BJ (cell line): ENCODE results near the gene CACNA1C. TPM values are rescaled to one million over a fixed set of nuclear protein-coding genes. Genes with fewer than 3 reads are reported as not detected.

Experiments
- CTCF ChIA-PET: fragments of 350-600 bp; formaldehyde crosslinking; extraction: SDS; loops from one replicate; lab custom pipeline; 2021; ENCODE audit warnings: antibody characterized with exemption, inconsistent platforms; lab: Yijun Ruan, JAX
- POLR2A ChIA-PET: fragments of 300-600 bp; sonication (Branson Sonifier 250); formaldehyde crosslinking; extraction: SDS; loops from one replicate; lab custom pipeline; 2021; ENCODE audit warnings: antibody characterized with exemption; lab: Charles Lee
- DNase-seq: peaks from one replicate; pipeline ENCODE4 v3.0.0-alpha.2; 2011; ENCODE audit warnings: low read depth
- H3K27me3 ChIP-seq: 2 replicates; pipeline ENCODE4 v1.6.0; 2011; ENCODE audit warnings: low read length; ENCODE audit not compliant: control insufficient read depth, insufficient read depth
- H3K36me3 ChIP-seq: 2 replicates; pipeline ENCODE4 v1.5.1; 2011; ENCODE audit warnings: low read length; ENCODE audit not compliant: control insufficient read depth, insufficient read depth
- H3K4me3 ChIP-seq: 2 replicates; pipeline ENCODE4 v1.5.1; 2011; ENCODE audit warnings: low read depth, mild to moderate bottlenecking, control low read depth, low read length
- polyA plus RNA-seq: library from polyadenylated mRNA; depleted of rRNA; stranded (reverse); fragments of >200 nt; gene quantifications from 2 replicates; pipeline ENCODE4 v1.2.3, GENCODE V29; 2011
- TF ChIP-seq, protein P1 (sequence below): IDR thresholded peaks from 2 replicates; pipeline ENCODE4 v1.5.1; 2011; ENCODE audit warnings: low read depth, mild to moderate bottlenecking, control low read depth, inconsistent platforms, low read length, moderate library complexity; ENCODE audit not compliant: insufficient read depth

The CACNA1C gene
- polyA plus RNA-seq, 1 experiment: 14.7 TPM

DNA sequence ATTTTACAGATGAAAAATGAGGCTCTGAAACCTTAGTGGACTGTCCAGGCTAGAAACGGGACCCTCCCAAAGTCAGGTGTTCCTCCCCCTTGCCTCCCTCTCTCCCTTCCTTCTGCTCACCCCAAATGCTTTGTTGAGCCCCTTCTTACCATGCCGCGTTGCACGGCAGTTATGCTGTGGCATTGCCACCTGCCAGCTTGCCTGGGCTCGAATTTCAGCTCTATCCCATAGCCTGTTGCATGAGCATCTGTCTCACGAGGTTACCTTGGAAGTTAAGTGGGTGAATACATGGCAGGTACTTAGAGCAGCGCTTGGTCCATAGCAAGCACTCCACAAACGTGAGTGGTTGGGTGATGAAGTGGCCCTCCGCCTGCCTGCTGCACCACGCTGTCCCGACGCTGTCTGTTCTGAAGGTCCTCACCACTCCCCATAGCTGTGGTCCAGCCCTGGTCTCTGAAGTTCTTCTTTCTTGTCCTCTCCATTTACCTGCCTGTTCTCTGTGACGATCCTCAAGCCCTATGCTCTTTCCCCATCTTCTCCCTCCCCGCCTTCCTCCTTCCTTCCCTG, 269.9 kb downstream of the CACNA1C start:
- Histone ChIP-seq H3K36me3 (no peaks in the 10 kb centered on the region), H3K4me3 (no peak overlapping the region), H3K27me3 (no peaks in the 10 kb centered on the region)
- POLR2A ChIA-PET: no interaction called here
- TF ChIP-seq, protein P1, sequence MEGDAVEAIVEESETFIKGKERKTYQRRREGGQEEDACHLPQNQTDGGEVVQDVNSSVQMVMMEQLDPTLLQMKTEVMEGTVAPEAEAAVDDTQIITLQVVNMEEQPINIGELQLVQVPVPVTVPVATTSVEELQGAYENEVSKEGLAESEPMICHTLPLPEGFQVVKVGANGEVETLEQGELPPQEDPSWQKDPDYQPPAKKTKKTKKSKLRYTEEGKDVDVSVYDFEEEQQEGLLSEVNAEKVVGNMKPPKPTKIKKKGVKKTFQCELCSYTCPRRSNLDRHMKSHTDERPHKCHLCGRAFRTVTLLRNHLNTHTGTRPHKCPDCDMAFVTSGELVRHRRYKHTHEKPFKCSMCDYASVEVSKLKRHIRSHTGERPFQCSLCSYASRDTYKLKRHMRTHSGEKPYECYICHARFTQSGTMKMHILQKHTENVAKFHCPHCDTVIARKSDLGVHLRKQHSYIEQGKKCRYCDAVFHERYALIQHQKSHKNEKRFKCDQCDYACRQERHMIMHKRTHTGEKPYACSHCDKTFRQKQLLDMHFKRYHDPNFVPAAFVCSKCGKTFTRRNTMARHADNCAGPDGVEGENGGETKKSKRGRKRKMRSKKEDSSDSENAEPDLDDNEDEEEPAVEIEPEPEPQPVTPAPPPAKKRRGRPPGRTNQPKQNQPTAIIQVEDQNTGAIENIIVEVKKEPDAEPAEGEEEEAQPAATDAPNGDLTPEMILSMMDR: no peak
- DNase-seq: no peak
- CTCF ChIA-PET: interaction anchor here (1.3 to 1.9 kb wide), 2 partner anchors 9 to 12 kb away, joined by 4 to 5 read pairs; no protein-coding TSS in a partner anchor

DNA sequence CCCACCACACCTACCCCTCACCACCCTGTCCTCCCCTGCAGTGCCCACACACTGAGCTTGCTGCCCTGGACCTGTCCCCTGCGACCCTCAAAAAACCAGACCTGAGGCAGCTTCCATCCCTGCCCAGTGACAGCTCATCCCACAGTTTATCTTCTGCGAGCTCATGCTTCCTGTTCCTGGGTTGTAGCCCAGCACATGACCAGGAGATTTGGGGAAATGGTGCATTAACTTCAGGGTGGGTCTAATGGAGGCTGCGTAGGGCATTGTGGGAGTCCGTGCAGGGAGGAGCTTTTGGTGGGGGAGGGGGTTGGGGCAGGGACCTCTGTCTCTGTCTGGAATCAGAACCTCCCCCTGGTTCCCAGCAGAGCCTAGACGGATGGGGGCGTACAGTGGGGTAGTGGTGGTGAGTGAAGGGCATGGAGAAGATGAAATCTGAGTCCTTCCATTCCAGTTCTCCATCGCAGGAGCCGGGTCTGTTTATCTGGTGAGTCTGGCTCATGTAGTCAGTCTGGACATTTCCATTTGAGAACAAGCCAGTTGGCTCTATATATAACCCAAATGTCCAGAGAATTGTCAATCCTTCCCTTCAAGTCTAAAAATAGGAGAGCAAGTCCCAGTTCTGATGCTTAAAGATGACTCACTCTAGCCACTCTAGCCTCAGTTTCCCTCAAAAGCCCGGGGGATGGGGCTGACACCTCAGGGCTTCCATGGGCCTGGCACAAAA, 270.9 kb downstream of the CACNA1C start:
- CTCF ChIA-PET: interaction anchor here (0.5 to 1.3 kb wide), 2 partner anchors 10 to 302 kb away, joined by 3 to 4 read pairs; no protein-coding TSS in a partner anchor
- H3K36me3 ChIP-seq: no peaks in the 10 kb centered on the region
- TF ChIP-seq, protein P1: no peak
- no peak overlapping the region for H3K4me3 ChIP-seq
- H3K27me3 ChIP-seq: no peaks in the 10 kb centered on the region
- DNase-seq: no peak
- POLR2A ChIA-PET: no interaction called here

DNA sequence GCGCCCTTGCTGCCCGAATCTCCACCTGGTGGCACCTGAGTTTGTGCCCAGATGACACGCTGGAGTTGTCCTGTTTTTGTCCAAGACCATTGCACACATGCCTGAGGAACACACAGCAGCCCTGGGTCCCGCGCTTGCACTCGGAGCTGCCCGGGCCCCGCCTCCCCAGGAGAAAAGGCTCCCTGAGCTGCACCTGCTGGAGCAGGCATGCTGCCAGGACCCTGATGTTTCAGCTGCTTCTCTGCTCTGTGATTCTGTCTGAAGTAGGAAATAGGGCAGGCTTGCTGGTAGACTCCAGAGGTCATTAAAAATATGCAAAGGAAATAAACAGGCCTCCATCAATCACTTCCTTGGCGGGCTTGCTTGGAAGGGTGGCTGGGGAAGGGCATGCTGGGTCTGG, 271.6 kb downstream of the CACNA1C start:
- Histone ChIP-seq H3K4me3 (no peak overlapping the region), H3K27me3 (no peaks in the 10 kb centered on the region), H3K36me3 (no peaks in the 10 kb centered on the region)
- TF ChIP-seq, protein P1: no peak
- POLR2A ChIA-PET: no interaction called here
- no peak for DNase-seq
- CTCF ChIA-PET: no interaction called here

DNA sequence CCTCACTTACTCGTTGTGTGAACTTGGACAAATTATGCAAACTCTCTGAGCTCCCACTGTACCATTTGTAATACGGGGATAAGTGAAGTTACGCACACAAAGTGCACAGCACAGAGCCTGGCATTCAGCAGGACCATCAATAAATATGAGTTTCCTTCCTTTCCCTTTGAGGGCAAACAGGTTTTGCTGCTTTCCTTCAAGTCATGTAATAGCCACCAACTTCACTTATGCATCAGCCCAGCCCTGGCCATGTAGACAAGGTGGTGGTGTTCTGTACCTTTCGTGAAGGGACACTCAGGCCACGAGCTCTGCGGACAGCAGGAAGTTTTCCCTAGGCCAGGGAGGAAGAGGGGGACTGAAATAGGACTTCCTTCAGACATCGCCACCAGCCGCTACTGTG, 272.7 kb downstream of the CACNA1C start:
- no peaks in the 10 kb centered on the region for H3K27me3 ChIP-seq
- DNase-seq: no peak
- ChIA-PET POLR2A (no interaction called here), CTCF (interaction anchor here (0.8 to 1.0 kb wide), 2 partner anchors 21 to 258 kb away, joined by 3 to 4 read pairs; no protein-coding TSS in a partner anchor)
- TF ChIP-seq, protein P1: no peak
- H3K4me3 ChIP-seq: no peak overlapping the region
- no peaks in the 10 kb centered on the region for H3K36me3 ChIP-seq

DNA sequence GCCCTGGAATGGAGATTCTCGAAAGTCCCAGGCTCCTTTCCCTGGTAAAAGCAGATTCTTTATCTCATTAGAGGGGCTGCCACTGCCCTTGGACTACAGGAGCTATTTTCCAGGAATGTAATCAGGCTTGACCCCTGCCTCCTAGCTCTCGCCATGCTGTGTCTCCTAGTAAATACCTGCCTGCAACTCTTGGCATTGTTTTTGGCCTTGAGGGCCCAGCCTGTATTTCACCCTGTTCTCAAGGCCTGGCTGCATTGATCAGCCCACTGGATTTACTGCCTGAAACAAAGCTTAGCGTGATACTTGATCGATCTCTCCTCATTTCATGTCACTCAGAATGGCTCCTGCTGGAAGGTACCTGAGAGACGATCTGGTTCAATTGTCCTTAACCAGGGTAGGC, 273.7 kb downstream of the CACNA1C start:
- DNase-seq: no peak
- Histone ChIP-seq H3K27me3 (no peaks in the 10 kb centered on the region), H3K36me3 (no peaks in the 10 kb centered on the region), H3K4me3 (no peak overlapping the region)
- POLR2A ChIA-PET: no interaction called here
- CTCF ChIA-PET: interaction anchor here (1.3 kb wide), 1 partner anchor 10 kb away, joined by 3 read pairs; no protein-coding TSS in a partner anchor
- TF ChIP-seq, protein P1: no peak
